Body of pancreas (tissue), 4 donors: Measurements from ENCODE around the gene SNX3.
"Not testable (repeated sequence)": the region's sequence is repeated elsewhere in the genome, so short reads cannot be mapped to it uniquely, and the experiment has no call there.

Source experiments
- CTCF ChIP-seq, 7 experiments: fragments of 450-650 bp in 4 of 7; fragments of 200-600 bp in 3 of 7; sonication (generic) in 3 of 7; IDR thresholded peaks; one replicate each; pipeline ENCODE4 v1.5.1; 2016 to 2019; ENCODE audit warnings: antibody characterized with exemption in 7 of 7
- POLR2A ChIP-seq, 3 donors: fragments of 450-650 bp; IDR thresholded peaks; one replicate each; pipeline ENCODE4 v1.6.1; 2016; ENCODE audit warnings: antibody characterized with exemption in 3 of 3, mild to moderate bottlenecking in 2 of 3

- not testable (repeated sequence) for TF ChIP-seq CTCF, POLR2A (IDR thresholded peaks at IDR 0.05)
These were observed 31.7 kb upstream of the SNX3 start for GRCh38 chr6:108292561-108292960.
